H9 (cell line): ENCODE data around the gene SRP54. TPM values are rescaled to one million over a fixed set of nuclear protein-coding genes. Genes with fewer than 3 reads are reported as not detected.

Experiments used
- DNase-seq: peaks from one replicate; pipeline ENCODE4 v3.0.0-alpha.2; 2017
- H2AFZ ChIP-seq: one replicate; pipeline ENCODE4 v1.6.1; 2013; ENCODE audit warnings: mild to moderate bottlenecking, low read length, control low read depth, moderate library complexity
- H2AK5ac ChIP-seq: 2 replicates; pipeline ENCODE4 v1.6.1; 2013; ENCODE audit warnings: low read length, control low read depth, mixed read lengths; ENCODE audit not compliant: insufficient read length
- H2BK120ac ChIP-seq: one replicate; pipeline ENCODE4 v1.6.1; 2013; ENCODE audit warnings: low read depth, mild to moderate bottlenecking, low read length, control low read depth, inconsistent platforms; ENCODE audit not compliant: poor library complexity, severe bottlenecking
- H2BK12ac ChIP-seq: 2 replicates; pipeline ENCODE4 v1.6.1; 2013; ENCODE audit warnings: low read length, control low read depth, mixed read lengths, low read depth; ENCODE audit not compliant: insufficient read length
- H2BK15ac ChIP-seq: 2 replicates; pipeline ENCODE4 v1.6.1; 2013; ENCODE audit warnings: low read depth, low read length, control low read depth
- H2BK20ac ChIP-seq: one replicate; pipeline ENCODE4 v1.6.1; 2013; ENCODE audit warnings: low read depth, mild to moderate bottlenecking, low read length, control low read depth, inconsistent platforms; ENCODE audit not compliant: poor library complexity, severe bottlenecking
- H2BK5ac ChIP-seq: 2 replicates; pipeline ENCODE4 v1.6.1; 2013; ENCODE audit warnings: low read length, control low read depth, mixed read lengths; ENCODE audit not compliant: insufficient read length
- H3K14ac ChIP-seq: 2 replicates; pipeline ENCODE4 v1.6.1; 2013; ENCODE audit warnings: low read length, control low read depth; ENCODE audit not compliant: insufficient read depth
- H3K18ac ChIP-seq: 2 replicates; pipeline ENCODE4 v1.6.1; 2013; ENCODE audit warnings: low read depth, mild to moderate bottlenecking, mixed read lengths, low read length, control low read depth; ENCODE audit not compliant: insufficient read length
- H3K23ac ChIP-seq: 2 replicates; pipeline ENCODE4 v1.6.1; 2013; ENCODE audit warnings: low read length, control low read depth, mixed read lengths, low read depth; ENCODE audit not compliant: insufficient read length
- H3K23me2 ChIP-seq: 2 replicates; pipeline ENCODE4 v1.6.1; 2013; ENCODE audit warnings: low read depth, mild to moderate bottlenecking, mixed read lengths, low read length, control low read depth; ENCODE audit not compliant: insufficient read length, poor library complexity, severe bottlenecking
- H3K27ac ChIP-seq: 2 replicates; pipeline ENCODE4 v1.5.1; 2013; ENCODE audit warnings: low read length, control low read depth, mixed read lengths, low read depth; ENCODE audit not compliant: insufficient read length
- H3K27me3 ChIP-seq: 2 replicates; pipeline ENCODE4 v1.6.1; 2013; ENCODE audit warnings: low read length, control low read depth, inconsistent platforms; ENCODE audit not compliant: insufficient read depth
- H3K4ac ChIP-seq: 2 replicates; pipeline ENCODE4 v1.6.1; 2013; ENCODE audit warnings: low read depth, mild to moderate bottlenecking, control low read depth, inconsistent platforms, low read length, moderate library complexity
- H3K4me1 ChIP-seq: 2 replicates; pipeline ENCODE4 v1.6.1; 2013; ENCODE audit warnings: low read length, control low read depth, inconsistent platforms; ENCODE audit not compliant: insufficient read depth
- H3K4me2 ChIP-seq: 2 replicates; pipeline ENCODE4 v1.6.1; 2013; ENCODE audit warnings: low read length, control low read depth, mixed read lengths; ENCODE audit not compliant: insufficient read length, insufficient read depth
- H3K56ac ChIP-seq: 2 replicates; pipeline ENCODE4 v1.6.1; 2013; ENCODE audit warnings: low read depth, mild to moderate bottlenecking, mixed read lengths, low read length, control low read depth; ENCODE audit not compliant: insufficient read length
- H3K79me1 ChIP-seq: 2 replicates; pipeline ENCODE4 v1.6.1; 2013; ENCODE audit warnings: low read depth, mild to moderate bottlenecking, moderate library complexity, low read length, control low read depth, inconsistent platforms; ENCODE audit not compliant: insufficient read depth, poor library complexity, severe bottlenecking
- H3K79me2 ChIP-seq: 2 replicates; pipeline ENCODE4 v1.6.1; 2013; ENCODE audit warnings: low read length, control low read depth, inconsistent platforms; ENCODE audit not compliant: insufficient read depth
- H3K9ac ChIP-seq: 2 replicates; pipeline ENCODE4 v1.6.1; 2013; ENCODE audit warnings: low read length, control low read depth, mixed read lengths; ENCODE audit not compliant: insufficient read length; ENCODE audit errors: extremely low read depth
- H3K9me3 ChIP-seq: one replicate; pipeline ENCODE4 v1.6.1; 2013; ENCODE audit warnings: low read depth, low read length, inconsistent platforms; ENCODE audit not compliant: control insufficient read depth
- H3T11ph ChIP-seq: one replicate; pipeline ENCODE4 v1.6.1; 2013; ENCODE audit warnings: mild to moderate bottlenecking, low read length, control low read depth, inconsistent platforms
- H4K20me1 ChIP-seq: one replicate; pipeline ENCODE4 v1.6.1; 2013; ENCODE audit not compliant: control insufficient read depth, insufficient read length, insufficient read depth
- H4K5ac ChIP-seq: 2 replicates; pipeline ENCODE4 v1.6.1; 2013; ENCODE audit warnings: low read depth, mild to moderate bottlenecking, mixed read lengths, low read length, control low read depth; ENCODE audit not compliant: insufficient read length
- H4K8ac ChIP-seq: replicated peaks from 2 replicates; pipeline ENCODE4 v1.6.1; 2013; ENCODE audit warnings: low read length, control low read depth, mixed read lengths, low read depth; ENCODE audit not compliant: insufficient read length
- H4K91ac ChIP-seq: 2 replicates; pipeline ENCODE4 v1.6.1; 2013; ENCODE audit warnings: low read depth, mild to moderate bottlenecking, moderate library complexity, mixed read lengths, low read length, control low read depth; ENCODE audit not compliant: insufficient read length
- H3K27ac Mint-ChIP-seq, 3 experiments: 2 replicates in 2 of 3; 3 replicates in 1 of 3; pipeline ENCODE4 v1.8.0; 2020 to 2021; ENCODE audit warnings: mixed read lengths in 3 of 3, mild to moderate bottlenecking in 1 of 3, moderate library complexity in 1 of 3
- H3K27me3 Mint-ChIP-seq: 2 replicates; pipeline ENCODE4 v1.8.0; 2021; ENCODE audit warnings: low read depth, mild to moderate bottlenecking, moderate library complexity, mixed read lengths
- H3K36me3 Mint-ChIP-seq, 3 experiments: 2 replicates in 2 of 3; 3 replicates in 1 of 3; pipeline ENCODE4 v1.8.0; 2020 to 2021; ENCODE audit warnings: low read depth in 3 of 3, mixed read lengths in 3 of 3; ENCODE audit not compliant: insufficient read depth in 1 of 3
- H3K4me1 Mint-ChIP-seq, 2 experiments: 2 replicates each; pipeline ENCODE4 v1.8.0; 2020; ENCODE audit warnings: mixed read lengths in 2 of 2
- H3K4me3 Mint-ChIP-seq, 2 experiments: 2 replicates in 1 of 2; 3 replicates in 1 of 2; pipeline ENCODE4 v1.8.0; 2020 to 2021; ENCODE audit warnings: mild to moderate bottlenecking in 2 of 2, mixed read lengths in 2 of 2, moderate library complexity in 1 of 2
- H3K9me3 Mint-ChIP-seq, 2 experiments: 2 replicates in 1 of 2; 3 replicates in 1 of 2; pipeline ENCODE4 v1.8.0; 2020; ENCODE audit warnings: mild to moderate bottlenecking in 2 of 2, mixed read lengths in 2 of 2, moderate library complexity in 1 of 2
- WGBS: extraction: QIAGEN DNeasy Blood & Tissue Kit; methylation state at CpG from one replicate; pipeline ENCODE4 v1.1.7; 2013; ENCODE audit warnings: missing lambda C conversion rate, low lambda C conversion rate, mixed read lengths; ENCODE audit not compliant: insufficient read length; ENCODE audit errors: extremely low coverage; 5-methylcytosine and 5-hydroxymethylcytosine counted together
- total RNA-seq: library from RNA; stranded (reverse); gene quantifications from 2 replicates; pipeline ENCODE4 v1.2.1, GENCODE V29; 2021
- TF ChIP-seq, protein P1 (sequence below): fragments of 200-600 bp; sonication (generic); conservative IDR thresholded peaks from 3 replicates; pipeline ENCODE4 v1.8.0; 2021; ENCODE audit warnings: antibody characterized with exemption, mild to moderate bottlenecking

The SRP54 gene
- total RNA-seq, 1 experiment from 2014 or later, result 57.7 TPM

GRCh38 chr14:34997762-34998161 is 15.0 kb downstream of the SRP54 start:
- Histone ChIP-seq H4K8ac (no peak overlapping the region), H4K91ac (no peak overlapping the region), H3K23me2 (no peaks in the 10 kb centered on the region), H2BK15ac (no peak overlapping the region), H4K5ac (no peak overlapping the region), H4K20me1 (no peaks in the 10 kb centered on the region), H3K79me1 (no peaks in the 10 kb centered on the region), H3K27ac (no peak overlapping the region), H2BK5ac (no peak overlapping the region), H2BK20ac (no peak overlapping the region), H2BK120ac (no peak overlapping the region), H3K9me3 (no peaks in the 10 kb centered on the region), H3K27me3 (no peaks in the 10 kb centered on the region), H3K23ac (no peak overlapping the region), H2BK12ac (no peak overlapping the region), H3K56ac (no peak overlapping the region), H2AFZ (no peak overlapping the region), H3T11ph (no peak overlapping the region), H3K4me2 (no peak overlapping the region), H3K4me1 (no peaks in the 10 kb centered on the region), H3K9ac (no peak overlapping the region), H2AK5ac (no peak overlapping the region), H3K79me2 (no peaks in the 10 kb centered on the region), H3K18ac (no peak overlapping the region), H3K14ac (no peak overlapping the region), H3K4ac (no peak overlapping the region)
- TF ChIP-seq, protein P1, sequence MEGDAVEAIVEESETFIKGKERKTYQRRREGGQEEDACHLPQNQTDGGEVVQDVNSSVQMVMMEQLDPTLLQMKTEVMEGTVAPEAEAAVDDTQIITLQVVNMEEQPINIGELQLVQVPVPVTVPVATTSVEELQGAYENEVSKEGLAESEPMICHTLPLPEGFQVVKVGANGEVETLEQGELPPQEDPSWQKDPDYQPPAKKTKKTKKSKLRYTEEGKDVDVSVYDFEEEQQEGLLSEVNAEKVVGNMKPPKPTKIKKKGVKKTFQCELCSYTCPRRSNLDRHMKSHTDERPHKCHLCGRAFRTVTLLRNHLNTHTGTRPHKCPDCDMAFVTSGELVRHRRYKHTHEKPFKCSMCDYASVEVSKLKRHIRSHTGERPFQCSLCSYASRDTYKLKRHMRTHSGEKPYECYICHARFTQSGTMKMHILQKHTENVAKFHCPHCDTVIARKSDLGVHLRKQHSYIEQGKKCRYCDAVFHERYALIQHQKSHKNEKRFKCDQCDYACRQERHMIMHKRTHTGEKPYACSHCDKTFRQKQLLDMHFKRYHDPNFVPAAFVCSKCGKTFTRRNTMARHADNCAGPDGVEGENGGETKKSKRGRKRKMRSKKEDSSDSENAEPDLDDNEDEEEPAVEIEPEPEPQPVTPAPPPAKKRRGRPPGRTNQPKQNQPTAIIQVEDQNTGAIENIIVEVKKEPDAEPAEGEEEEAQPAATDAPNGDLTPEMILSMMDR, result no peak
- Mint-ChIP-seq H3K4me3 (no peak overlapping the region), H3K9me3 (no peaks in the 10 kb centered on the region), H3K36me3 (peaks cover 0 to 13% (median 7%) of the 10 kb centered on the region in 3 experiments; a peak in 6 of 7 replicates), H3K27me3 (no peaks in the 10 kb centered on the region), H3K4me1 (no peaks in the 10 kb centered on the region), H3K27ac (peak overlapping the region in 2 of 3 experiments; percentile 35 to 67; a peak in 2 of 7 replicates)
- WGBS, result no CpG with 5 or more reads among the region's 3 CpGs
- no peak for DNase-seq
